ENCODE results near the gene IP6K1.
"Not testable (repeated sequence)": the region's sequence is repeated elsewhere in the genome, so short reads cannot be mapped to it uniquely, and the experiment has no call there.

IP6K1 gene

GRCh38 chr3:49769286-49769915, 16.9 kb downstream of the IP6K1 start:
- H3K4me3 ChIP-seq (ENCODE audit: low read depth, low read length) = no peak overlapping the region

GRCh38 chr3:49763981-49764380, 22.4 kb downstream of the IP6K1 start:
- H3K4me3 ChIP-seq (ENCODE audit: low read depth, low read length) = no peak overlapping the region

- H3K4me3 ChIP-seq (ENCODE audit: low read depth, low read length) = no peak overlapping the region
Observed at GRCh38 chr3:49761661-49762060, 24.7 kb downstream of the IP6K1 start.

GRCh38 chr3:49759226-49759625, 27.1 kb downstream of the IP6K1 start:
- H3K4me3 ChIP-seq (ENCODE audit: low read depth, low read length) = no peak overlapping the region

GRCh38 chr3:49757197-49757596, 29.1 kb downstream of the IP6K1 start:
- no peak overlapping the region for H3K4me3 ChIP-seq (ENCODE audit: low read depth, low read length)

- no peak overlapping the region for H3K4me3 ChIP-seq (ENCODE audit: low read depth, low read length)
Observed at GRCh38 chr3:49756036-49756435, 30.3 kb downstream of the IP6K1 start.

- H3K4me3 ChIP-seq (ENCODE audit: low read depth, low read length) = no peak overlapping the region
Observed at GRCh38 chr3:49754536-49754935, 31.8 kb downstream of the IP6K1 start.

- no peak overlapping the region for H3K4me3 ChIP-seq (ENCODE audit: low read depth, low read length)
Observed at GRCh38 chr3:49751501-49751900, 34.8 kb downstream of the IP6K1 start.

GRCh38 chr3:49750056-49750455, 36.3 kb downstream of the IP6K1 start:
- H3K4me3 ChIP-seq (ENCODE audit: low read depth, low read length) = no peak overlapping the region

- H3K4me3 ChIP-seq (ENCODE audit: low read depth, low read length) = not testable (repeated sequence)
Observed at GRCh38 chr3:49748874-49749273, 37.5 kb downstream of the IP6K1 start.

- no peak overlapping the region for H3K4me3 ChIP-seq (ENCODE audit: low read depth, low read length)
Observed at GRCh38 chr3:49747792-49748480, 38.4 kb downstream of the IP6K1 start.

- H3K4me3 ChIP-seq (ENCODE audit: low read depth, low read length) = no peak overlapping the region
Observed at GRCh38 chr3:49745986-49746385, 40.4 kb downstream of the IP6K1 start.

- no peak overlapping the region for H3K4me3 ChIP-seq (ENCODE audit: low read depth, low read length)
Observed at GRCh38 chr3:49740427-49740826, 45.9 kb downstream of the IP6K1 start.

GRCh38 chr3:49738067-49738713, 48.2 kb downstream of the IP6K1 start:
- no peak overlapping the region for H3K4me3 ChIP-seq (ENCODE audit: low read depth, low read length)

GRCh38 chr3:49734752-49735151, 51.6 kb downstream of the IP6K1 start:
- H3K4me3 ChIP-seq (ENCODE audit: low read depth, low read length) = no peak overlapping the region

- no peak overlapping the region for H3K4me3 ChIP-seq (ENCODE audit: low read depth, low read length)
Observed at GRCh38 chr3:49733551-49733950, 52.8 kb downstream of the IP6K1 start.

GRCh38 chr3:49732597-49732996, 53.7 kb downstream of the IP6K1 start:
- H3K4me3 ChIP-seq (ENCODE audit: low read depth, low read length) = no peak overlapping the region

- H3K4me3 ChIP-seq (ENCODE audit: low read depth, low read length) = no peak overlapping the region
Observed at GRCh38 chr3:49729966-49730609, 56.3 kb downstream of the IP6K1 start.

- no peak overlapping the region for H3K4me3 ChIP-seq (ENCODE audit: low read depth, low read length)
Observed at GRCh38 chr3:49727924-49728361, 58.4 kb downstream of the IP6K1 start.

GRCh38 chr3:49727154-49727923, 59.0 kb downstream of the IP6K1 start:
- H3K4me3 ChIP-seq (ENCODE audit: low read depth, low read length) = no peak overlapping the region
